ENCODE results near the gene NEURL3. TPM values are rescaled to one million over a fixed set of nuclear protein-coding genes. Genes with fewer than 3 reads are reported as not detected.

The NEURL3 gene
- total and polyA plus RNA-seq, 7 donors = 0.36 to 6.4 (median 3.5) TPM; not detected in 3

DNA sequence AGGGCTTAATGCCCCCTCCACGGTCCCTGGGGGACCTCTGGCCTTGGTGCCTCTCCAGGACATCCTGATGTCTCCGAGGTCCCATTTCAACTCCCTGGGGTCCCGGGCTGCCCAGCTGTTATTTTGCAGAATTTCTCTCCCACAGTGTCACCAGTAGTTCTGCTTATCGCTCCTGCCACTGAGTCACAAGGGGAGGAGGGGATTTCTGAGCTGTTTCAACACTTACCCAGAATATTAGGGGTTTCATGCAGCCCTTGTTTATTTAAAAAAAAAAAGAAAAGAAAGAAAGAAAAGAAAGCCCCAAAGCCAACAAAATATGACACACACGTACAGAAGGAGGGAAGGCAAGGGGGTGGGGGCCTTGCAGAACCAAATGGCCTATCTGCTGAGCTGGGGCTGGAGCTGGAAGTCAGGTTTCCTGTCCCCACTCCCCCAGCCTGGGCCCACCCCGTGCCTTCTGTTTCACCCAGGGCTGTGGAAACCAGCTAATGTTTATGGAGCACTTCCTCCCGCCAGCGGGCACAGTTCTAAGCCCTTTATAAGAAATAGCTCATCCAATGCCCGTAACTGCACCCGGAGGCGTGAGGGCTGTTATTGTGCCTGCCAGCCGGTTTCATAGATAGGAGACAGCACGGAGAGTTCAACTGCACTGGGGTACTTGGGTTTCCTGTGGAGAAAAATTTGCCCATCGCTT, 23.0 kb upstream of the NEURL3 start:
- Histone ChIP-seq H3K4me3 (peak overlapping the region; percentile 46 to 71 (median 64)), H3K4me1 (peaks cover 0 to 50% (median 38%) of the 10 kb centered on the region in 4 donors), H3K27me3 (no peaks in the 10 kb centered on the region), H3K36me3 (no peaks in the 10 kb centered on the region), H3K9me3 (no peaks in the 10 kb centered on the region), H3K27ac (peak overlapping the region; percentile 80 to 99 (median 84))
- WGBS, 2 donors = 20 to 25% methylated on average over 14 of the region's 14 CpGs
- TF ChIP-seq EP300 (IDR thresholded peaks at IDR 0.05) (no peak), POLR2AphosphoS5 (IDR thresholded peaks at IDR 0.05) (peak in 3 of 4 donors; percentile 7 to 35 (median 19)), POLR2A (IDR thresholded peaks at IDR 0.05) (no peak)
- TF ChIP-seq, protein P1, sequence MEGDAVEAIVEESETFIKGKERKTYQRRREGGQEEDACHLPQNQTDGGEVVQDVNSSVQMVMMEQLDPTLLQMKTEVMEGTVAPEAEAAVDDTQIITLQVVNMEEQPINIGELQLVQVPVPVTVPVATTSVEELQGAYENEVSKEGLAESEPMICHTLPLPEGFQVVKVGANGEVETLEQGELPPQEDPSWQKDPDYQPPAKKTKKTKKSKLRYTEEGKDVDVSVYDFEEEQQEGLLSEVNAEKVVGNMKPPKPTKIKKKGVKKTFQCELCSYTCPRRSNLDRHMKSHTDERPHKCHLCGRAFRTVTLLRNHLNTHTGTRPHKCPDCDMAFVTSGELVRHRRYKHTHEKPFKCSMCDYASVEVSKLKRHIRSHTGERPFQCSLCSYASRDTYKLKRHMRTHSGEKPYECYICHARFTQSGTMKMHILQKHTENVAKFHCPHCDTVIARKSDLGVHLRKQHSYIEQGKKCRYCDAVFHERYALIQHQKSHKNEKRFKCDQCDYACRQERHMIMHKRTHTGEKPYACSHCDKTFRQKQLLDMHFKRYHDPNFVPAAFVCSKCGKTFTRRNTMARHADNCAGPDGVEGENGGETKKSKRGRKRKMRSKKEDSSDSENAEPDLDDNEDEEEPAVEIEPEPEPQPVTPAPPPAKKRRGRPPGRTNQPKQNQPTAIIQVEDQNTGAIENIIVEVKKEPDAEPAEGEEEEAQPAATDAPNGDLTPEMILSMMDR (IDR thresholded peaks at IDR 0.05) = no peak
- intact Hi-C loops (cut with DNase I) = no loop called here
- DNase-seq = peak; percentile 84

DNA sequence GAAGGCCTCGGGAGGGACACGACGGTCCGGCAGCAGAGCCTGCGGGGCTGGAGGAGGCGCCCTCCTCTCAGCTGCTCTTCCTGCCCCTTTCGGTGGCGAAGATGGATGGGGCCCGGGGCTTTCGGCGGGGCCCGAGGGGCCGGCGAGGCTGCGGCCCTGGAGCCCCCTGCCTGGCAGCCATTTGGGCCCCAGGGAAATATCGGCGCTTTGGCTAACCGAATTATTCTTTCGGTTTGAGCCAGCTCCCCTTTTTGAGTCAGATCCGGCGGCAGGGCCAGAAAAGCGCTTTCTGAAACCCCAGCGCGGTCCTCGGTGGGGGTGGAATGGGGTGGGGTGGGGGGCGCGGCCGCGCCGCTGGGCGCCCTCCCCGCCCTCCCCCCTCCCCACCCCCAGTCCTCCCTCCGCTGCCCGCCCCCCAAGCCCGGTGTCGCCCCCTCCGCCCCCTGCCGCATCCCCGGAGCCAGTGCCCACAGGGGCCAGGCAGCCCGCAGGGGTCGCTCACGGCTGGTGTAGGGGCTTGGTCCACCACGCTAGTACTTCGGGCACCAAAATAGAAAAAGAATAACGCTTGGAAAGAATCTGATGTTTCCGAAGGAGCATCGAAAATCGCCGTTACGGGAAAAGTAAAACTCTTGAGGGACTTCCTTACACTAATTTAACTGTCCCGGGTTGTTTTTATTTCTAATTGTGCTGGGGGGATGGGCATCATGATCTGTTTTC, 22.3 kb upstream of the NEURL3 start:
- WGBS, 2 donors = 6 to 29% methylated on average over 49 to 51 of the region's 51 CpGs
- H3K4me1 ChIP-seq = peaks cover 0 to 43% (median 31%) of the 10 kb centered on the region in 4 donors
- intact Hi-C loops (cut with DNase I) = loop anchor here (2.0 kb wide), 1 partner anchor 27 kb away; no protein-coding TSS in a partner anchor
- H3K27me3 ChIP-seq = no peaks in the 10 kb centered on the region
- H3K27ac ChIP-seq = peak overlapping the region; percentile 80 to 99 (median 84)
- DNase-seq = peak; percentile 69
- no peaks in the 10 kb centered on the region for H3K36me3 ChIP-seq
- TF ChIP-seq POLR2AphosphoS5 (IDR thresholded peaks at IDR 0.05) = no peak
- TF ChIP-seq, protein P1 (IDR thresholded peaks at IDR 0.05) = peak in 1 of 4 experiments; percentile 42
- H3K9me3 ChIP-seq = no peaks in the 10 kb centered on the region
- H3K4me3 ChIP-seq = peak overlapping the region; percentile 46 to 71 (median 64)

DNA sequence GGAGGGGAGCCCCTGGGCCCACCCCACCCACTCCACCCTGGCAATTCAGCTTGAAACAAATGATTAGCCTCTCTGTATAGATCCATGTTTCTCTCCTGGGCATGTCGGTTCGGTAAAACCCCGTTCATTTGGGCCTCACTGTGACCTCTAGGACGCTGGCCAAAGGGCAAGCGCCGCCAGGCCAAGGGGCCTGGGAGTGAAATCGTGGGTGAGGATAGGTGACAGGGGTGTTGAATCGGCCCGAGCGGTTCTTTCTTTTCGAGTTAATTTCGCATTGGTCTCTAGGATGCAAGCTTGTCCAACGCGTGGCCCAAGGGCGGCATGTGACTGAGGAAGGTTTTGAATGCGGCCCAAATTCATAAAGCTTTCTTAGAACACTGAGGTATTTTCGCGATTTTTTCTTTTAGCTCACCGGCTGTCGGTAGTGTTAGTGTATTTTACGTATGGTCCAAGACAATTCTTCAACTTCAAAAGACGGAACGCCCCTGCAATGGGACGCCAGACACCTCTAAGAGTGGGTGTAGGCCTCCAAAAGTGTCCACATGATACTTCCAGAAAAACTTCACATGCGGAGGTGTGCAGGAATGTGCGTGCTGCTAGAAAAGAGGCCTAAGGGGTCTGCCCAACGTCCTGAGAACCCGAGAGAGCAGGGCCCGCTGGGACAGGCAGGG, 21.6 kb upstream of the NEURL3 start:
- no peaks in the 10 kb centered on the region for H3K36me3 ChIP-seq
- peak overlapping the region; percentile 80 to 99 (median 84) for H3K27ac ChIP-seq
- intact Hi-C loops (cut with DNase I) = loop anchor here (2.0 kb wide), 1 partner anchor 28 kb away; no protein-coding TSS in a partner anchor
- no peak for TF ChIP-seq EP300 (IDR thresholded peaks at IDR 0.05)
- no peak for TF ChIP-seq POLR2A (IDR thresholded peaks at IDR 0.05)
- no peak for TF ChIP-seq POLR2AphosphoS5 (IDR thresholded peaks at IDR 0.05)
- TF ChIP-seq, protein P1 (IDR thresholded peaks at IDR 0.05) = no peak
- peaks cover 0 to 37% (median 26%) of the 10 kb centered on the region in 4 donors for H3K4me1 ChIP-seq
- H3K9me3 ChIP-seq = no peaks in the 10 kb centered on the region
- 82 to 88% methylated on average over 29 of the region's 29 CpGs for WGBS, 2 donors
- no peaks in the 10 kb centered on the region for H3K27me3 ChIP-seq
- H3K4me3 ChIP-seq = peak overlapping the region; percentile 46 to 71 (median 64)
- peak; percentile 61 for DNase-seq

DNA sequence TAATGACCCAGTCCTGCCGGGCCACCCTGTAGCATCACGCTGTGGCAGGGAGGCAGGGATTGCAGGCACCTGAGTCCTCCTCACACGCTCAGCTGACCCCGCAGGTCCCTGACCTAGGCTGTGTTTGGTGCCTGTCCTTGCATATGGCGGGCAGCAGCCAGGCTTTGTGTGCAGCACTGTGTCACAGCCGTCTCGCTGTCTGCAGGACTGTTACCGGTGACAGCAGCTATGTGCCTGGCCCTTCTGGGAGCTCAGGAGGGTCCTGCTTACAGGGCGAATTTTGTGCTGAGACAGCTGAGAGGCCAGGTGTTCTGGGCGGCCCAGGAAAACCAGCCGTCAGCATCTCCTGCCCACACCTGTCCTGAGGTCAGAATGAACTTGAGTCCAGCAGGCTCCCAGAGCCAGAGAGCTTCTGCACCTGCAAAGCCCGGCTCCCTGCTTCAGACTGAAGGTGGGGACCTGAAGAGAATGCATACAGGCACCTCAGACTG, 21.0 kb upstream of the NEURL3 start:
- Histone ChIP-seq H3K27ac (no peak overlapping the region), H3K27me3 (no peaks in the 10 kb centered on the region), H3K36me3 (no peaks in the 10 kb centered on the region), H3K9me3 (no peaks in the 10 kb centered on the region), H3K4me3 (no peak overlapping the region), H3K4me1 (peaks cover 0 to 31% (median 20%) of the 10 kb centered on the region in 4 donors)
- TF ChIP-seq POLR2AphosphoS5 (IDR thresholded peaks at IDR 0.05) = no peak
- TF ChIP-seq, protein P1 (IDR thresholded peaks at IDR 0.05) = no peak
- intact Hi-C loops (cut with DNase I) = loop anchor here (2.0 kb wide), 1 partner anchor 29 kb away; no protein-coding TSS in a partner anchor
- 94% methylated on average over 12 of the region's 12 CpGs for WGBS, 2 donors
- peak; percentile 48 for DNase-seq

Data from sigmoid colon (tissue), 7 donors.